ENCODE results near the gene C2orf92.

Gene C2orf92

DNA sequence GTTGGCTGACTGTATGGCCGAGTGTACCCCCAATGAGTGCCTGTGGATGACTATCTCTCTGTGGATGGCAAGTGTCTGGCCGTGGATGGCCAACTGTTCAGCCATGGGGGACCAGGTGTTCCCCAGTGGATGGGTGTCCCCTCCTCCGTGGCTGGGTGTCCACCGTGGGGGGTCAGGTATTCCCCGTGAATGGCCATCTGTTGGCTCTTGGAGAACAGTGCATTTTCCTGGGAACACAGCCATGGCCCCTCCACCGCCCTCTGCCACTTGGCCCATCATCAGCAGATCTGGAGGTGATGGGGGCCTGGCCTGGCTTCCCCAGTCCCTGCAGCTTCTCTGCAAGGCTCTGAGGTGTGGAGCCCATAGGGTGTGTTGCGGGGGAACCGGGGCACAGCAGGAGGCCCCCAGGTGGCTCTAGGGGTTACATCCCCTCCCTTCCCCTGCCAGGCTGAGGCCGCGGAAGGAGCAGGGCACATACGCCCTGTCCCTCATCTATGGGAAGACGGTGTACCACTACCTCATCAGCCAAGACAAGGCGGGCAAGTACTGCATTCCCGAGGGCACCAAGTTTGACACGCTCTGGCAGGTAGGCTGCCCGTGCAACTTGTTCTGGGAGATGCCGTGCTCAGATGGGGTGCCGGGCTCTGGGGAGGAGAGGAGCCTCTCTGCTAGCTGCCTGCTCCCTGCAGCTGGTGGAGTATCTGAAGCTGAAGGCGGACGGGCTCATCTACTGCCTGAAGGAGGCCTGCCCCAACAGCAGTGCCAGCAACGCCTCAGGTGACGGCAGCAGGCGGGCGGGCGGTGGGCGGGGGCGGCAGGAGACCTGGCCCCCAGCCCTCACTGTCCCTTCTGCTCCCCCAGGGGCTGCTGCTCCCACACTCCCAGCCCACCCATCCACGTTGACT lies 63.2 kb downstream of the C2orf92 start:
- DNase-seq, result no peak

DNA sequence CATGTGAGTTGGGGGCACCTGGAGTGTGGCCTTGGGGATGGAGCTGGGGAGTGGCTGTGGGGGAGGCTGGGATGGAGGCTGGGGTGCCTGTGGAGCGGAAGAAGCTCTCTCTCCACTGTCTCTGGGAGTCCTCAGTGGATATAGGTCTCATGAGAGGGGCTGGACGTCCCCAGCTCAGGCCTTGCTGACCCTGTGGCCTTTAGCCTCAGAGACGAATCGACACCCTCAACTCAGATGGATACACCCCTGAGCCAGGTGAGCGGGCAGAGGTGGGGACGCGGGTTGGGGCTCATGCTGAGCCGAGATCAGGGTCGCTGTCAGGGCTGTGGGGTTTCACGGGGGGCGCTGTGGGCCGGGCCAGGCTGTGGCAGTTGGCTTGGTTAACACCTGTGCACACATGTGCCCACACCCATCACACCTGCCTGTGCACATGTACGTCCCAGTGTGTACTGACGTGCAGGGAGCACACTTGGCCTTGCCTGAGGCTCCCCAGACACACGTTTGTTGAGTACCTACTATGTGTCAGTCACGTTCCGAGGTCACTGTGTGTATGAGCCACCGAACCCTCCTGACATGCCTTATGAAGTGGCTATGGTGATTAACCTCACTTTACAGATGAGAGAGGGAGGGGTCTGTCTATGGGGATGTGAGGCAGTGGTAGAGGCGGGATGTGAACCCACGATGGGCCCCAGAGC lies 64.0 kb downstream of the C2orf92 start:
- DNase-seq, result no peak

DNA sequence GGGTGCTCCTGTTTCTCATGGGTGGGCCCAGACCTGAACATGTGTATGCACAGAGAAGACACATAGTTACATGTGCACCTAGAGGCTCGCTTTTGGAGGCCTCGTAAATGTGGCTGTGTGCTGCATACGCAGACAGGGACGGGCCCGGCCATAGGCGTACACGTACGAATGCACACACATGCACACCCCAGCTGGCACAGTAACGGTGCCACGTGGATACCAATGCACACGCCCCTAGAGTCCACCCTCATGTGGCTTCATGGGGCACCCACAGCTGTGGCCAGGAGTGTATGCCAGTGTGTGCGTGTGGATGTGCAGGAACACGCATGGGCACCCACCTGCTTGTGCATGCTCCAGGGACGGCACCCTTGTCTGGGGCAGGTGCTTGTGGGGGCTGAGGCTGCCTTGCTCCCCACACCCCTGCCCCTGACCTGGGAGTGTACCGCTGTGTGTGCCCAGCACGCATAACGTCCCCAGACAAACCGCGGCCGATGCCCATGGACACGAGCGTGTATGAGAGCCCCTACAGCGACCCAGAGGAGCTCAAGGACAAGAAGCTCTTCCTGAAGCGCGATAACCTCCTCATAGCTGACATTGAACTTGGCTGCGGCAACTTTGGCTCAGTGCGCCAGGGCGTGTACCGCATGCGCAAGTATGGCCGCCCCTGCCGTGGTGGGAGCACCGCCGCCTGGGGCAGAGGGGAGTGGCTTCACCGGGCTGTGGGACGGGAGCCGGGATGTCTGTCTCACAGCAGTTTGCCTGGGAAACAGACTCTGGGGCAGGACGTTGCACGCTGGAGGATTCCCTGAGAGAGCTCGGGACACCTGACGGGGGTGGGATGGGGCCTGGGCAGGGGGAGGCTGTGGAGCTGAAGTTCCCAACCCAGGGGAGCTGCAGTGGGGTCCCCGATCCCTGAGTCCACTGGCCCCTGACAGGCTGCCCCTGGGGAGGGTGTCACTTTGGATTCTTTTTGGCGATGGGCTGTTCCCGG lies 64.8 kb downstream of the C2orf92 start:
- DNase-seq, result no peak

DNA sequence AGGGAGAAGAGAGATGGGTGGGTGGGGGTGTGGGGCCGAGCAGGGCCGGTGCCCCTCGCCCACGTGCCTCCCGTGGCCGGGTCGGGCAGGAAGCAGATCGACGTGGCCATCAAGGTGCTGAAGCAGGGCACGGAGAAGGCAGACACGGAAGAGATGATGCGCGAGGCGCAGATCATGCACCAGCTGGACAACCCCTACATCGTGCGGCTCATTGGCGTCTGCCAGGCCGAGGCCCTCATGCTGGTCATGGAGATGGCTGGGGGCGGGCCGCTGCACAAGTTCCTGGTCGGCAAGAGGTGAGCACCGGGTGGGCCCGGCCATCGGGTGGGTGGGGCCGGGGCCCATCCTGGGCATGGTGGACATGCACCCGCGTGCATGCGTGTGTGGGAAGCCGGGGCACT lies 65.6 kb downstream of the C2orf92 start:
- DNase-seq, result no peak

DNA sequence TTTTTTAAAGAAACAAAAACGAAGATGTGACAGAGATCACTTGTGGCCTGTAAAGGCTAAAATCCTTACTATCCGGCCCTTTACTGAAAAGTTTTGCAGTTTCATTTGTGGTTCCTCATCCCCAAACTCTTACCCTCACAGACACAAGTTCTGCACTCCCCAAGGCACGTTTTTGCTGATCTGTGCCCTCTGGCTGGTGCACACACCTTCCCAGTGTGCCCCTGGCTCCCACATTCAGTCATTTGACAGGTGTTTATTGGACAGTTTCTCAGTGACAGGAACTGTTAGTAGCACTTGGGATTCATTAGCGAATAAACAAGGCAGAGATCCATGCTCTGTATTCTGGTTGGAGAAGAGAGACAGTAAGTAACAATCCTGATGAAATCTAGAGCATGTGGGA lies 66.7 kb downstream of the C2orf92 start:
- no peak for DNase-seq

DNA sequence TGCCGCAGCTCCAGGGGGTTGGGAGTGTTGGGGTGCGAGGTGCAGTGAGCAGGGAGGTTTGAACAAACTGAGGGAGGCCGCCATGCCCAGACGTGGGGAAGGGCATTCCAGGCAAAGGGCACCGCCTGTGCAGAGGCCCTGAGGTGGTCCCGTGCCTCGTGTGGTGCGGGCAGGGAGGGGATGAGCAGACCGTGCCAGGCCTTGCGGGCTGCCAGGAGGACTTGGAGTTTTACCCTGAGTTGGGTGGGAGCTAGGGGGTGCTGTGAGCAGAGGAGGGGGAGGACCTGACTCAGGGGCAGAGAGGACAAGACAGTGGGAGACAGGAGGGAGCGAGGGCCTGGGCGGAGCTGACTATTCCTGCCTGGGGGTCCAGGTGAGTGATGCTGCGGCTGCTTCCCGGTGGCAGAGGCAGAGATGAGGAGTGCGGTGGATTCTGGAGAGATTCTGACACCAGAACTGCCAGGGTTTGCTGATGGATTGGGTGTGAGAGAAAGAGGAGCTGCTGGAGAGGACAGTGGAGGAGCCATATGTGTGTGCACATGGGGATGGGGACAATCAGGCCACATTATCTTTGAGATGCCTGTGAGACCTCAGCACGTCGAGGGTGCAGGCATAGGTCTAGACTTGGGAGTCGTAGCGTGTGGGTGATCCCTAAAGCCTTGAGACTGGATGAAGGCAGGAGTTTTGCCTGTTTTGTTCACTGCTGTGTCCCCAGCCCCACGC lies 67.3 kb downstream of the C2orf92 start:
- DNase-seq, result no peak

DNA sequence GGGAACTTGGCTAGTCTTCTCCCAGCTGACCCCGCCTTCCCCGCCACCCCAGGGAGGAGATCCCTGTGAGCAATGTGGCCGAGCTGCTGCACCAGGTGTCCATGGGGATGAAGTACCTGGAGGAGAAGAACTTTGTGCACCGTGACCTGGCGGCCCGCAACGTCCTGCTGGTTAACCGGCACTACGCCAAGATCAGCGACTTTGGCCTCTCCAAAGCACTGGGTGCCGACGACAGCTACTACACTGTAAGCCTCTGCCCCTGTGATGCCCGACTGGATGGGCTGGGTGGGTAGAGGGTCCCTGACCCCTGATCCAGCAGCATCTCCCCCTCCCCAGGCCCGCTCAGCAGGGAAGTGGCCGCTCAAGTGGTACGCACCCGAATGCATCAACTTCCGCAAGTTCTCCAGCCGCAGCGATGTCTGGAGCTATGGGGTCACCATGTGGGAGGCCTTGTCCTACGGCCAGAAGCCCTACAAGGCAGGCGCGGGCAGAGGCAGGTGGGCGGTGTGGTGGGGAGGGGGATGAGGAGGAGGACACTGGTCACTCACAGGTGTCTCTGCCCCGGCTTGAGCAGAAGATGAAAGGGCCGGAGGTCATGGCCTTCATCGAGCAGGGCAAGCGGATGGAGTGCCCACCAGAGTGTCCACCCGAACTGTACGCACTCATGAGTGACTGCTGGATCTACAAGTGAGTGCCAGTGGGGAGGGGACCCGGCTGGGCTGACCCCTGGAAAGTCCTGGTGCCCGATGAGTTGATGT lies 68.1 kb downstream of the C2orf92 start:
- DNase-seq, result no peak

DNA sequence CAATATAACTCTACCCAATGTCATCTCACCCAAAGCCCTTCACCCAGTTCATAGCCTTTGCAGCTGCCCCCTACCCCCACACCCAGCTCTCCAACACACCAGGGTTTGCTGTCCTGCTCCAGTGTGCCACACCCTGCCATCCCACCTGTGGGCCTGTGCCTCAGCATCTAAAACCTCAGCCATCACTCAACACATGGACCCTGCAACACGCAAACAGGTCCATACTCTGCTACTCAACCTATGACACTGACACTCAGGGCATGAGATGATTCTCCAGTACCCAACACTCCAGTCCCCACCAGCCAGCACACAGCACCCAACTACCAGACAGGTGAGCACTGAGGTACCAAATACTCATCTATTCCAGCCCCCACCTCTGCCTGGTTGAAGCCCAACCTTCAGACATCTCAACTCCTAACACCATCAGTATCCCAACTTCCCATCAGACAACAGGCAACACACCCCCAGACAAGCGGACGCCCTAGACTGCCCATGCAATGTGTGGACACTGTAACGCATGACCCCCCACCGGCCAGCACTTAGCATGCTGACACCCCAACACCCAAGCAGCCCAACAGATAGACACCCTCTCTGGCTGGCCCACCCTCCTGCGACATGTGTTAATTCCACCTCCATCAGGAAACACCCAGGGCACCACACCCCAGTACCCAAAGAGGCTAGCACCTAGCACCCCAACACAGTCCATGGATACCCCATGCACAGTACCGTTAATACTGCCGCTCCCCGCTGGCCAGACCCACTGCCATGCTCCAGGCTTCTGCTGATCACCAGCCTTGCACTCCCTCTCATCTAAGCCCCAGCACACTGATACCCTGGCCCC lies 68.9 kb downstream of the C2orf92 start:
- no peak for DNase-seq

DNA sequence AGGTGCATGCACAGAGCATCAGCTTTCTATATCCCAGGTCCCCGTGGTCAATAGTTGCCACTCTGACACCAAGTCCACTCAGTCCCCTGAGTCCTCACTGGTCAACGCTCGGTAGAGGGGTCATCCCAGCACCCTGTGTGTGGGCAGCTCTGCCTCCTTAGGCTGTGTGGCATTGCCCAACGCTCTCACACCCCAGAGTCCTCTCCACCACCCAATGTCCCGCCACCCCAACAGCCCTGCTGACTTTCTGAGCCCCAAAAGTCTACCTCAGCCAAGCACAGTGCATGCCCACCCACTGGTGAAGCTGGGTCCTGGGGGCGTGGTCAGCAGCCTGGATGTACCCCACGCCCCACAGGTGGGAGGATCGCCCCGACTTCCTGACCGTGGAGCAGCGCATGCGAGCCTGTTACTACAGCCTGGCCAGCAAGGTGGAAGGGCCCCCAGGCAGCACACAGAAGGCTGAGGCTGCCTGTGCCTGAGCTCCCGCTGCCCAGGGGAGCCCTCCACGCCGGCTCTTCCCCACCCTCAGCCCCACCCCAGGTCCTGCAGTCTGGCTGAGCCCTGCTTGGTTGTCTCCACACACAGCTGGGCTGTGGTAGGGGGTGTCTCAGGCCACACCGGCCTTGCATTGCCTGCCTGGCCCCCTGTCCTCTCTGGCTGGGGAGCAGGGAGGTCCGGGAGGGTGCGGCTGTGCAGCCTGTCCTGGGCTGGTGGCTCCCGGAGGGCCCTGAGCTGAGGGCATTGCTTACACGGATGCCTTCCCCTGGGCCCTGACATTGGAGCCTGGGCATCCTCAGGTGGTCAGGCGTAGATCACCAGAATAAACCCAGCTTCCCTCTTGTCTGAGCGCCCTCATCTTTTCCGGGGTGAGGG lies 69.7 kb downstream of the C2orf92 start:
- DNase-seq, result no peak

DNA sequence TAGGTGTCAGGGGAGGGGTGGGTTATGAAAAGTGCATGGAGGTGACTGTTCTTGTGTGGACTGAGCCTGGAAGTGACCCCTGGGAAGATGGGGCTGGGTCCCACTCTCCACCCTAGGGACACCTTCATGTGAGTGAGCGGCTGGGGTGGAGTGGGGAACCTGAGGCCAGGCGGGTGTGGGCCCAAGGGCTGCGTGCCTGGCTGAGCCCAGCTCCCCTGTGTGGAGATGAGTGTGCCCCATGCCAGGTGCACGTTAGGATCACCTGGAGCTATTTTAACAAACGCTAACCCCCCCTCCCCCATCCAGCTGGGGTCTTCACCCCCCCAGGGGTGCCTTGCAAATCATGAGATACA lies 70.4 kb downstream of the C2orf92 start:
- no peak for DNase-seq

DNA sequence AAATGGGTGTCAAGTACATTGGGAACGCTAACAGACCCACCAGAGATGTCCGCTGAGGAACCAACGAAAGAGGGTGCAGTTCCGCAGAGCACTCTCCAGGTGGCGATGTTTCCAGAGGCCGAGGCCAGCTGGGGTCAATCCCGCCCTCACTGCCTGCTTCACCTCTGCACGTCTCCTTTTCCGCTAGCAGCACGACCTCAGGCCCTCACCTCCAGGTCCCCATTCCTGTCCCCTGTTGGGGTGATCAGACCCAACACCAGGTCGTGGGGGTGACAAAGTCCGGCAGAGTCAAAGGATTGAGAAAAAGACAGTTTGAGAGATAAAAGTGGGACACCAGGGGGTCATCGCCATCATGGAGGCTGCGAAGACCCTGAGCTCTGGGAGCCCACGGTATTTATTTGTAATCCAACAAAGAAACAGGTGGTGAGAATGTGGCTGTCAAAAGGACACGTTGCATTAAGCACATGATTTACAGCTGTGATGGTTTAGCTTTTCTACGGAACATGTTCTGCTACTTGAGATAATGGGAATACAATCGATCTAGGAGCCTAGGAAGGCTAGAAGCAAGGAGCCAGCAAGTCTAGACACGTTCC lies 71.2 kb downstream of the C2orf92 start:
- peak; percentile 94 for DNase-seq

DNA sequence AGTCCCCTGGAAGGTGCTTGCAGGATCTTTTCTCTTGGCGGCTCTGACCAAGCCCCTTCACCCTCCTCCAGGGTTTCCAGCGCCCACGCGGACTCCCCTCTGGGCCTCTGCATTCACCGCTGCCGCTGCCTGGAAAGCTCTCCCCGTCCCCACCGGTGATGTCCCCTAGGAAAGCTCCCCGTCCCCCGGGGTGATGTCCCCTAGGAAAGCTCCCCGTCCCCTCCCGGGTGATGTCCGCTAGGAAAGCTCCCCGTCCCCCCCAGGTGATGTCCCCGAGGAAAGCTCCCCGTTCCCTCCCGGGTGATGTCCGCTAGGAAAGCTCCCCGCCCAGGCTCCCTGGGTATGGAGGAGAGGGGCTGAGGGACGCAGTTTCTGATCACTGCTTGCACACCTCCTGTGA lies 71.7 kb downstream of the C2orf92 start:
- DNase-seq, result no peak

DNA sequence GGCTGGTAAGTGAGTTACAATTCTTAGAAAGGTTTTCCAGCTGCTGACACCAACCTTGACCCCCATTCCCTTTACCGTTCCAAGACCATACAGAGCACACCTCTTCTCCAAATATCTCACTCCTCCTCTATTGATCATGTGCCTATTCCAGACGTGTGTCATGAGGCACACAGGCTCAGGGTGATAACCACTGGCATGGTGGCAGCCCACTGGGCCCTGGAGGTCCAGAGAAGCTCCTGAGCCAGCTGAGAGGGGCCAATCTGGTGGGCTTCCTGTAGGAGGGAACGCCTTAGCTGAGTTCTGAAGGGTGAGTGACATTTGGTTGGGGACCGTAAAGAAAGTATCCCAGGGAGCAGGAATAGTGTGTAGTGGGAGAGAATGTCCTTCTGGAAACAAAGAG lies 72.2 kb downstream of the C2orf92 start:
- peak; percentile 23 for DNase-seq

DNA sequence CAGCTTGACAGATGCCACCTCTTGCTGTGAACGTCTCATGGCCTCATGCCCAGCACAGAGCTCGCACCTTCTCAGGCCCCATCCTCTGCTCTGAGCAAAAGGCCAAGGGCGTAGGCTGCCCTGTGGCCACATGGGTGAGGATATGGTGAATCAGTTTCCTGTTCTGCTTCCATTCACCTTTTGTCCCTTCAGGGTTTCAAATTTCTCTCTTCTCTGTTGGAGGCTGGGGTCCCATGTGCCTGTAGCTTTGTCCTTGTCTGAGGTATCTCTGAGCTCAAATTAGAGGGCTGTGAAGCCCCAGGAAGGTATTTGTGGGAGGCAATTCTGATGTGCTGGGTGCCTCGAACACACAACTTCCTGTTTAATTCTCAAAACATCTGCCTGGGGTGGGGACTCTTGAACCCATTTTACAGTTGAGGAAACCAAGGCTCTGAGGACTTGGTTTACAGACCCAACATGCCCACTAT lies 72.9 kb downstream of the C2orf92 start:
- no peak for DNase-seq

DNA sequence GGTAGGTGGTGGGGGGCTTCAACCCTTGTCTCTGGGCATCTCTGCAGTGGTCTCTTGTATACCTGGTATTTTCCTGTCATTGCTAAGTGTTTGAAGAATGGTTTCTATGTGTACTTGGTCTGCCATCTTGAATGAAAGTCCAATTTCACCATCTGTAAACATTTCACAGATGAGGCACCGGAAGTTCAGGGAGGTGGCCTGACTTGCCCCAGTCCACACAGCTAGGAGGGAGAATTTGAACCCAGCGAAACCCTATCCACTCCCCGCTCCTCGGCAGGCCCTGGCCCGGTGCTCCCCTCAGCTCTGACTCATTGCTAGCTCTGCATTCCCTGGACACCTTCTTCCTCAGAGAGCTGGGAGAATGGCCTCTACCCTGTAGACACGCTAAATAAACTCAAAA lies 74.4 kb downstream of the C2orf92 start:
- no peak for DNase-seq

DNA sequence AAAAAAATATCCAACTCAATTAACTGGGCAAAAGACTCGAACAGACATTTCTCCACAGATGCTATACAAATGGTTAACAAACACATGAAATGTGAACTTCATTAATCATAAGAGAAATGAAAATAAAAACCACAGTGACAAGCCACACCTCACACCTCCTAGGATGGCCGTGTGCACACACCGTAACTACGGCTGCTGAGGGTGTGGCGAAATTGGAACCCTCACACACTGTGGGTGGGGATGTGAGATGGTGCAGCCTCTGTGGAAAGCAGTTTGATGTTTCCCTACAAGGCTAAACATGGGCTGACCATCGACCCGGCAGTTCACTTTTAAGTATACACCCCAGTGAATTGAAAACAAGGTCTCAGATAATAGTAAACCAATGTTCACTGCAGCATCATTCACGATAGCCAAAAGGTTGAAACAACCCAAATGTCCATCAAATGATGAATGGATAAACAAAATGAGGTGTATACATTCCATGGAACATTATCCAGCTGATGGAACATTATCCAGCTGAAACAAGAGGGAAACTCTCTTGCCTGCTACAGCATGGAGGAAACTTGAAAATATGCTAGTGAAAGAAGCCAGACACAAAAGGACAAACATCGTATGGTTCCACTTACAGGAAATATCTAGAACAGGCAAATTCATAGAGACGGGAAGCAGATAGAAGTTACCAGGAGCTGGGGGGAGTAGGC lies 76.1 kb downstream of the C2orf92 start:
- peak; percentile 20 for DNase-seq

DNA sequence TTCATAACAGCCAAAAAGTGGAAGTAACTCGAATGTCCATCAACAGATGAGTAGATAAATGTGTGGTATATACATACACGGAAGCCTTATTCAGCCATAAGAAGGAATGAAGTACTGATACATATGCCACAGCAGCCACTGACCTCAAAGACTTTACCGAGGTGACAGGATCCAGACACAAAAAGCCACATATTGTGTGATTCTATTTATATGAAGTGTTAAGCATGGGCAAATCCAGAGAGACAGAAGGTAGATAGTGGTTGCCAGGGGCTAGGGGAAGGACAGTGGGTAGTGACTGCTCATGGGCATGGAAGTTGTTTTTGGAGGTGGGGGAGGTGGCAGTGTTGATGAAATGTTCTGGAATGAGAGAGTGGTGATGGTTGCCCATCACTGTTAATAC lies 77.8 kb downstream of the C2orf92 start:
- no peak for DNase-seq

DNA sequence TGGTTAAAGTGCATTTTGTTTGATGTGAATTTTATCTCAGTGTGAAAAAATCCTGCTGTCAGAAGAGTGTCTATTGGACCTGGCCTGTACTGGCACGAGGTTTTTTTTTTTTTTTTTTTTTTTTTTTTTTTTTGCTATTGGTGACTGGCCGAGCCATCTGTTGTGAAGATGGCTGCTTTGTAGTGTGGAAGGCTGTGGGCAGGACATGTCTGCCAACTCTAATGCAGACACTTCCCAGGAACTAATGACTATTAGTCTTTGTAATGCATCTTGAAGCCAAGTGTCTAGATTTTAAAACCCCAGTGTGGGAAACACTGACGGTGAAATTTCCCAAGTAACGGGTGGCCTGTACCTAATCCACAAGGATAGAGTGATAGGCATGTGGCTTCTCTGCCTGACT lies 78.2 kb downstream of the C2orf92 start:
- DNase-seq, result no peak

DNA sequence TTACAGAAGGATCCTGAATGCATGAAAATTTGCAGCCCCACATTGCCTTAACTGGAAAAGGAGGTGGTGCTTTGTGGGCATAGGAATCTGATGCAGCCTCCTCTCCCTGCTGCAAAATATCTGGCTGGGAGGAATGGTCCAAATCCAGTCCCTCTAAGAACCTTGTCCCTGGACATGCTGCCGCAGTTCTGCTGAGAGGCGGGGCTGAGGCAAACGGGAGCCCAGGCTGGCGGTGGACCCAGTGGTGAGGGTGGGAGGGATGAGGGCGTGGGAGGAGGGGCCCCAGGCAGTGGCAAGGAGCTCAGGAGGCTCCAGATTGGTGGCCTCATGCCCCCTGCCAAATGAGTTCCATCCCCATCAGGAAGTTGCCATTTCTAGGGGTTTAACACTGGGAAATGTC lies 80.1 kb downstream of the C2orf92 start:
- DNase-seq, result no peak

Data from DMS79 treated with DMSO at 0.1 percent for 48 hours (cell line).